HepG2 (cell line): ENCODE data around the gene KCTD1. TPM values are rescaled to one million over a fixed set of nuclear protein-coding genes. Genes with fewer than 3 reads are reported as not detected.
A peak's percentile ranks its signal among the peaks of the same experiment; 100 is the strongest.

Source experiments
- ATAC-seq: fragments of 200-7000 bp; cut with Tn5 transposase; 3 replicates; pipeline ENCODE4 v1.9.1; 2020; ENCODE audit warnings: mild to moderate bottlenecking, moderate library complexity
- BruUV-seq: library from RNA; stranded (reverse); fragments of 400-500 nt; replicated peaks from 2 replicates; lab custom pipeline; 2021; lab: Mats Ljungman, UMichigan
- CTCF ChIA-PET: fragments of 300-600 bp; formaldehyde crosslinking; extraction: SDS; loops from one replicate; lab custom pipeline; 2021; ENCODE audit warnings: low total read pairs, inconsistent platforms, low intra/inter-chr PET ratio; lab: Yijun Ruan, JAX
- POLR2A ChIA-PET: fragments of 350-600 bp; sonication (Branson Sonifier 250); formaldehyde crosslinking; loops from one replicate; lab custom pipeline; 2020; ENCODE audit warnings: antibody characterized with exemption, inconsistent platforms; lab: Yijun Ruan, JAX
- DNase-seq: peaks from one replicate; pipeline ENCODE4 v3.0.0-alpha.2; 2015; ENCODE audit warnings: low spot score
- FAIRE-seq: peaks from 3 replicates; lab custom pipeline; 2011; peaks lifted over from hg19 to GRCh38; lab: Jason Lieb, UNC
- H2AFZ ChIP-seq: one replicate; pipeline ENCODE4 v1.6.1; 2011; ENCODE audit warnings: low read length, inconsistent platforms
- H3K27ac ChIP-seq: fragments of 300-600 bp; 3 replicates; pipeline ENCODE4 v1.8.0; 2011; ENCODE audit warnings: mixed run types, mild to moderate bottlenecking, mixed read lengths, low read length, inconsistent platforms; ENCODE audit not compliant: insufficient read depth; ENCODE audit errors: extremely low read length
- H3K27me3 ChIP-seq, 2 experiments: fragments of 200-600 bp in 1 of 2; 2 replicates in 1 of 2; 3 replicates in 1 of 2; pipeline versions ENCODE4 v1.6.0 to v1.8.0; 2011; ENCODE audit warnings: low read length in 2 of 2, mild to moderate bottlenecking in 2 of 2, moderate library complexity in 2 of 2, inconsistent platforms in 1 of 2; ENCODE audit not compliant: insufficient read depth in 2 of 2, control insufficient read depth in 1 of 2
- H3K36me3 ChIP-seq, 2 experiments: fragments of 200-600 bp in 1 of 2; replicated peaks in 1 of 2; 2 replicates in 1 of 2; 3 replicates in 1 of 2; pipeline versions ENCODE4 v1.5.1 to v1.8.0; 2011; ENCODE audit warnings: low read length in 2 of 2, inconsistent platforms in 1 of 2; ENCODE audit not compliant: insufficient read depth in 2 of 2, control insufficient read depth in 1 of 2
- H3K4me1 ChIP-seq: 2 replicates; pipeline ENCODE4 v1.5.1; 2012; ENCODE audit warnings: low read length, inconsistent platforms; ENCODE audit not compliant: insufficient read depth
- H3K4me2 ChIP-seq: 2 replicates; pipeline ENCODE4 v1.6.0; 2011; ENCODE audit warnings: low read depth, low read length, inconsistent platforms
- H3K4me3 ChIP-seq, 3 experiments: fragments of 200-600 bp in 1 of 3; sonication (generic), shearing (Covaris generic) in 1 of 3; replicated peaks in 1 of 3; 2 replicates each; pipeline ENCODE4 v1.5.1; 2011 to 2016; ENCODE audit warnings: low read length in 3 of 3, inconsistent platforms in 2 of 3, low read depth in 2 of 3, mild to moderate bottlenecking in 2 of 3, control low read depth in 1 of 3, mixed read lengths in 1 of 3; ENCODE audit not compliant: insufficient read depth in 1 of 3
- H3K79me2 ChIP-seq: one replicate; pipeline ENCODE4 v1.6.1; 2011; ENCODE audit warnings: low read length, inconsistent platforms; ENCODE audit not compliant: insufficient read depth
- H3K9ac ChIP-seq: 2 replicates; pipeline ENCODE4 v1.6.0; 2011; ENCODE audit warnings: mild to moderate bottlenecking, low read depth, low read length, inconsistent platforms; ENCODE audit not compliant: insufficient read depth
- H3K9me3 ChIP-seq: 2 replicates; pipeline ENCODE4 v1.5.1; 2012; ENCODE audit warnings: mild to moderate bottlenecking, low read length
- H4K20me1 ChIP-seq: 2 replicates; pipeline ENCODE4 v1.6.0; 2011; ENCODE audit warnings: inconsistent platforms, mild to moderate bottlenecking, low read length, moderate library complexity; ENCODE audit not compliant: insufficient read depth
- FOSL2 ChIP-seq: sonication (generic); formaldehyde crosslinking; IDR thresholded peaks from 2 replicates; pipeline ENCODE4 v1.4.0; 2020; ENCODE audit warnings: missing genetic modification reagents
- HMGXB4 ChIP-seq, 2 experiments: sonication (generic) in 1 of 2; formaldehyde crosslinking in 1 of 2; IDR thresholded peaks; 2 replicates each; pipeline versions ENCODE4 v1.4.0 to v1.6.1; 2018 to 2020; ENCODE audit warnings: missing genetic modification reagents in 2 of 2, borderline replicate concordance in 1 of 2, low read depth in 1 of 2, mild to moderate bottlenecking in 1 of 2, missing biosample characterization in 1 of 2
- KLF15 ChIP-seq: sonication (generic); formaldehyde crosslinking; IDR thresholded peaks from 2 replicates; pipeline ENCODE4 v1.8.1; 2023; ENCODE audit warnings: borderline replicate concordance, mild to moderate bottlenecking, inconsistent platforms, missing genetic modification reagents, mixed read lengths
- MAFG ChIP-seq: sonication (generic); formaldehyde crosslinking; IDR thresholded peaks from 2 replicates; pipeline ENCODE4 v1.5.1; 2020; ENCODE audit warnings: mild to moderate bottlenecking, missing genetic modification reagents
- POGZ ChIP-seq: sonication (generic); formaldehyde crosslinking; IDR thresholded peaks from 2 replicates; pipeline ENCODE4 v1.4.0; 2020; ENCODE audit warnings: mild to moderate bottlenecking, missing genetic modification reagents
- RORA ChIP-seq: sonication (generic); formaldehyde crosslinking; IDR thresholded peaks from 2 replicates; pipeline ENCODE4 v1.5.0; 2020; ENCODE audit warnings: mild to moderate bottlenecking, missing genetic modification reagents, moderate library complexity
- SIX1 ChIP-seq: sonication (generic); formaldehyde crosslinking; IDR thresholded peaks from 2 replicates; pipeline ENCODE4 v1.4.0; 2020; ENCODE audit warnings: missing genetic modification reagents, borderline replicate concordance
- SIX4 ChIP-seq: sonication (generic); formaldehyde crosslinking; IDR thresholded peaks from 2 replicates; pipeline ENCODE4 v1.4.0; 2020; ENCODE audit warnings: missing genetic modification reagents
- SRSF1 ChIP-seq: fragments of 200-400 bp; formaldehyde crosslinking; optimal IDR thresholded peaks from 2 replicates; pipeline ENCODE3; 2017; ENCODE audit warnings: mild to moderate bottlenecking, low read depth, low read length, moderate library complexity
- WIZ ChIP-seq: sonication (generic); formaldehyde crosslinking; IDR thresholded peaks from 2 replicates; pipeline ENCODE4 v1.5.1; 2020; ENCODE audit warnings: mild to moderate bottlenecking, missing genetic modification reagents
- ZNF180 ChIP-seq: sonication (generic); formaldehyde crosslinking; IDR thresholded peaks from 2 replicates; pipeline ENCODE4 v1.4.0; 2020; ENCODE audit warnings: low read depth, missing genetic modification reagents, borderline replicate concordance
- ZNF276 ChIP-seq: sonication (generic); formaldehyde crosslinking; IDR thresholded peaks from 2 replicates; pipeline ENCODE4 v1.4.0; 2020; ENCODE audit warnings: mild to moderate bottlenecking, low read depth, missing genetic modification reagents
- ZNF570 ChIP-seq: sonication (generic); formaldehyde crosslinking; IDR thresholded peaks from 2 replicates; pipeline ENCODE4 v1.4.0; 2020; ENCODE audit warnings: mild to moderate bottlenecking, missing genetic modification reagents, borderline replicate concordance
- ZNF770 ChIP-seq: sonication (generic); formaldehyde crosslinking; IDR thresholded peaks from 2 replicates; pipeline ENCODE4 v1.5.0; 2020; ENCODE audit warnings: mild to moderate bottlenecking, missing genetic modification reagents
- ZNF879 ChIP-seq: sonication (generic); formaldehyde crosslinking; IDR thresholded peaks from 2 replicates; pipeline ENCODE4 v1.8.1; 2023; ENCODE audit warnings: missing genetic modification reagents
- WGBS: methylation state at CpG from one replicate; pipeline ENCODE4 v1.1.6; 2017; ENCODE audit warnings: low lambda C conversion rate; 5-methylcytosine and 5-hydroxymethylcytosine counted together
- in situ Hi-C: cut with HindIII; loops from 2 replicates; pipeline ENCODE4 v1.10.0; 2017; ENCODE audit warnings: low pct_unique_long_range_greater_than_20kb; ENCODE audit not compliant: extremely low pct_ligation_motif_present
- intact Hi-C: fragments of 100-400 bp; cut with micrococcal nuclease; formaldehyde crosslinking; loops from one replicate; pipeline ENCODE4 v1.10.0; 2022; ENCODE audit not compliant: unreplicated experiment
- polyA plus RNA-seq, 8 experiments: library from polyadenylated mRNA; depleted of rRNA in 3 of 8; stranded (reverse) in 7 of 8; unstranded in 1 of 8; fragments of >200 nt; fragmentation: Illumina TruSeq in 4 of 8; extraction: Trizol in 4 of 8; gene quantifications; 2 replicates each; pipeline versions ENCODE4 v1.2.1 to v1.2.3, GENCODE V29; 2011 to 2016; ENCODE audit warnings: low read depth in 4 of 8, missing spikeins in 1 of 8, mixed read lengths in 1 of 8; ENCODE audit not compliant: insufficient read depth in 1 of 8
- total RNA-seq, 5 experiments: library from RNA; depleted of rRNA; stranded (reverse); fragments of >200 nt; fragmentation: Illumina TruSeq; extraction: Trizol; gene quantifications; 2 replicates each; pipeline ENCODE4 v1.2.3, GENCODE V29; 2016; ENCODE audit warnings: low read depth in 1 of 5

Gene KCTD1
- total and polyA plus RNA-seq, 2 of the 13 experiments (the other 11 are each of a cell fraction or from before 2014, with no cell fraction given): 2.7 to 6.8 TPM

- TF ChIP-seq HMGXB4 (CRISPR knock-in tag; IDR thresholded peaks at IDR 0.05; ENCODE audit: borderline replicate concordance in 1 of 2, low read depth in 1 of 2): no peak
- TF ChIP-seq ZNF770 (CRISPR knock-in tag): no peak
Measured at GRCh38 chr18:26432651-26433424, 115.5 kb downstream of the KCTD1 start (continued).

- Histone ChIP-seq H3K4me2 (no peak overlapping the region), H3K79me2 (no peaks in the 10 kb centered on the region), H2AFZ (no peak overlapping the region), H4K20me1 (no peaks in the 10 kb centered on the region), H3K9me3 (no peaks in the 10 kb centered on the region), H3K27me3 (peaks cover 0 to 6% of the 10 kb centered on the region in 2 experiments; a peak in 1 of 5 replicates), H3K36me3 (no peaks in the 10 kb centered on the region), H3K27ac (no peak overlapping the region), H3K4me1 (no peaks in the 10 kb centered on the region), H3K4me3 (no peak overlapping the region), H3K9ac (no peak overlapping the region)
- ChIA-PET CTCF (no interaction called here), POLR2A (no interaction called here)
- DNase-seq: peak; percentile 4
- no TSS peak for BruUV-seq
- in situ Hi-C loops: loop anchor here (25.0 kb wide), 1 partner anchor 108 kb away; the partner anchor contains the start of gene KCTD1
- peak; percentile 67; the same call in 2 of the 3 replicates for ATAC-seq
- intact Hi-C loops: no loop called here
- no peak for FAIRE-seq
- 12% methylated on average over 5 of the region's 5 CpGs for WGBS
- TF ChIP-seq ZNF570 (CRISPR knock-in tag): no peak
- no peak for TF ChIP-seq RORA
- no peak for TF ChIP-seq SRSF1
- TF ChIP-seq SIX4: 0 out of 2 replicates have a peak, but pooled peaks have one; percentile 53
- no peak for TF ChIP-seq POGZ (CRISPR knock-in tag)
- TF ChIP-seq KLF15 (CRISPR knock-in tag): no peak
- TF ChIP-seq MAFG (CRISPR knock-in tag): no peak
- no peak for TF ChIP-seq ZNF180 (CRISPR knock-in tag)
- no peak for TF ChIP-seq ZNF879 (CRISPR knock-in tag)
- peak; percentile 35 for TF ChIP-seq FOSL2 (CRISPR knock-in tag)
- no peak for TF ChIP-seq ZNF276 (CRISPR knock-in tag)
- TF ChIP-seq SIX1: peak; percentile 37; the same call in 1 of the 2 replicates
- no peak for TF ChIP-seq WIZ
Measured at GRCh38 chr18:26429535-26430226, 118.7 kb downstream of the KCTD1 start.
